Kidney (tissue), 14 donors: Measurements from ENCODE around the gene VPS9D1. TPM values are rescaled to one million over a fixed set of nuclear protein-coding genes. Genes with fewer than 3 reads are reported as not detected.

Experiments
- DNase-seq, 5 donors: peaks; one replicate each; pipeline ENCODE4 v3.0.0-alpha.2; 2013 to 2020
- FAIRE-seq: peaks from 2 replicates; lab custom pipeline; 2012; peaks lifted over from hg19 to GRCh38; lab: Jason Lieb, UNC
- H3K27ac ChIP-seq, 2 donors: one replicate each; pipeline ENCODE4 v1.7.0; 2013; ENCODE audit warnings: low read depth in 2 of 2, low read length in 2 of 2, inconsistent platforms in 1 of 2
- H3K27me3 ChIP-seq: one replicate; pipeline ENCODE4 v1.7.1; 2013; ENCODE audit warnings: low read length, inconsistent platforms; ENCODE audit not compliant: control insufficient read depth, insufficient read depth
- H3K36me3 ChIP-seq, 3 donors: one replicate each; pipeline versions ENCODE4 v1.7.0 to v1.7.1; 2013; ENCODE audit warnings: low read length in 3 of 3, control low read depth in 1 of 3, inconsistent platforms in 1 of 3; ENCODE audit not compliant: insufficient read depth in 3 of 3, control insufficient read depth in 2 of 3
- H3K4me1 ChIP-seq, 3 donors: one replicate each; pipeline versions ENCODE4 v1.7.0 to v1.7.1; 2013; ENCODE audit warnings: low read length in 3 of 3, inconsistent platforms in 1 of 3, low read depth in 1 of 3; ENCODE audit not compliant: control insufficient read depth in 2 of 3, insufficient read depth in 2 of 3
- H3K4me3 ChIP-seq, 3 donors: one replicate each; pipeline versions ENCODE4 v1.7.0 to v1.8.1; 2013; ENCODE audit warnings: low read length in 3 of 3, control low read depth in 1 of 3, inconsistent platforms in 1 of 3
- H3K9ac ChIP-seq, 3 donors: one replicate each; pipeline versions ENCODE4 v1.7.0 to v1.7.1; 2013; ENCODE audit warnings: low read length in 3 of 3, control low read depth in 1 of 3, inconsistent platforms in 1 of 3
- H3K9me3 ChIP-seq, 3 donors: one replicate each; pipeline versions ENCODE4 v1.7.0 to v1.7.1; 2013; ENCODE audit warnings: low read length in 3 of 3, control low read depth in 1 of 3, inconsistent platforms in 1 of 3; ENCODE audit not compliant: control insufficient read depth in 2 of 3, insufficient read depth in 1 of 3
- CTCF ChIP-seq: IDR thresholded peaks from 3 replicates; pipeline ENCODE4 v1.5.1; 2012; ENCODE audit warnings: mild to moderate bottlenecking, moderate library complexity, borderline replicate concordance; ENCODE audit not compliant: insufficient read depth; ENCODE audit errors: extremely low read depth
- intact Hi-C: fragments of 100-400 bp; cut with DNase I; formaldehyde crosslinking; loops from one replicate; pipeline ENCODE4 v1.11.1; 2022
- polyA plus RNA-seq: library from polyadenylated mRNA; stranded (reverse); fragments of 350-450 nt; fragmentation: Illumina TruSeq; extraction: RNeasy Lipid Tissue Mini Kit (QIAGEN cat#74804); gene quantifications from one replicate; pipeline ENCODE4 v1.2.3, GENCODE V29; 2014; ENCODE audit warnings: low read depth, low replicate concordance; ENCODE audit not compliant: insufficient read depth
- total RNA-seq: library from RNA; stranded (reverse); fragmentation: NEBNext Ultra II Directional; extraction: Animal tissue kit (Norgen Biotek cat#: 25700); gene quantifications from one replicate; pipeline ENCODE4 v1.2.1, GENCODE V29; 2021
- donor health status: control.
- donor health status: control.
- donor health status: control.
- donor health status: control.
- donor health status: control.
- donor health status: DM: yes; HTN: yes; CAD: no.
- donor health status: Normal renal cell carcinoma (clear cell type).

The VPS9D1 gene
- total and polyA plus RNA-seq, 2 donors from 2014 or later, result 18.3 to 24.4 TPM

GRCh38 chr16:89704281-89704680, 16.4 kb downstream of the VPS9D1 start:
- Histone ChIP-seq H3K27ac (no peak overlapping the region), H3K4me1 (peaks cover 0 to 14% (median 5%) of the 10 kb centered on the region in 3 donors), H3K27me3 (no peaks in the 10 kb centered on the region), H3K9ac (no peak overlapping the region), H3K36me3 (no peaks in the 10 kb centered on the region), H3K4me3 (no peak overlapping the region), H3K9me3 (no peaks in the 10 kb centered on the region)
- TF ChIP-seq CTCF, result no peak
- FAIRE-seq, result no peak
- peak in 1 of 5 donors; percentile 55 for DNase-seq
- intact Hi-C loops, result loop anchor here (10.0 kb wide), 1 partner anchor 161 kb away; no protein-coding TSS in a partner anchor

- TF ChIP-seq CTCF, result peak; percentile 12
- Histone ChIP-seq H3K27ac (peak within 1 kb of the TSS; percentile 95 to 97), H3K9me3 (no peaks in the 10 kb centered on the region), H3K27me3 (no peaks in the 10 kb centered on the region), H3K36me3 (no peaks in the 10 kb centered on the region), H3K9ac (peak within 1 kb of the TSS in 2 of 3 donors; percentile 71 to 93), H3K4me1 (peaks cover 0 to 14% (median 5%) of the 10 kb centered on the region in 3 donors), H3K4me3 (peak within 1 kb of the TSS in 2 of 3 donors; percentile 68 to 80)
- FAIRE-seq, result no peak
- peak; percentile 97 to 98 (median 97) for DNase-seq
- intact Hi-C loops, result loop anchor here (10.0 kb wide), 1 partner anchor 163 kb away; no protein-coding TSS in a partner anchor
Observed at GRCh38 chr16:89701425-89702406, 19.0 kb downstream of the VPS9D1 start, which contains the start of gene SPATA2L. TSS of gene SPATA2L (minus strand) at chr16:89701705. CDS start at chr16:89701232, 473 bp downstream.

DNA sequence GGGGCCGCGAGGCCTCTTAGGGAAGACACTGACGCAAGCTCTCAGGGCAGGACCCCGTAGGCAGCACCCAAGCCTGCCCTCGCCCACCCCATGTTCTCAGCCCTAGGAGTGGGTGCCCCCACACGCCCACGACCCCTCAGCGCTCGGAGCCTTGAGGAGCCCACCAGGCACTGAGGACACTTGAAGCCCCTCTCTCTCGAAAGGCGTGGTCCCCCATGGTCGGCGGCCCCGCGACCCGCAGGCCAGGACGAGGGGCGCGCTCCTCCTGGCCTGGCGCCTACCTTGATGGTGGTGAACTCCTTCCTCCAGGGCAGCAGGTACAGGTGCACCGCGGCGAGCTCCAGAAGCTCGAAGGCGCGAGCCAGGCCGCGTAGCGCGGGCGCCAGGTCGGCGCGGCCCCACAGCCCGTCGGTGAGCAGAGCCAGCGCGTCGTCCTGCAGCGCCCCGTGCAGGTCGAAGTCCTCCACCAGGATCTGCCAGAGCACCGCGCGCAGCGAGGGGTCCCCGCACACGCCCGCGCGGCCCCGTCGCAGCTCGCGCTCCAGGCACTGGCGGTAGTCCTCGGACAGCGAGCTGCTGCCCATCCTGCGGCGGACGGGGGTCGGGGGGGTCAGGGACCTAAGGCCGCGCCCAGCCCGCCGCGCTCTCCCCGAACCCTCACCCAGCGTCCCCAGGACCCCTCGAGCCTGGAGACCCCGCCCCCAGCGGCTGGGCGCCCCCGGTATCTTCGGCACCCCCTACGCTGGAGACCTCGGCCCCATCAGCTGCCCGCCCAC, 19.9 kb downstream of the VPS9D1 start:
- FAIRE-seq, result no peak

More for the DNA sequence above, 19.9 kb downstream of the VPS9D1 start:
- DNase-seq, result peak in 4 of 5 donors; percentile 68 to 90 (median 75)
- Histone ChIP-seq H3K4me1 (peaks cover 0 to 14% (median 5%) of the 10 kb centered on the region in 3 donors), H3K27ac (peak overlapping the region; percentile 95 to 97), H3K27me3 (no peaks in the 10 kb centered on the region), H3K9ac (peak overlapping the region in 2 of 3 donors; percentile 71 to 93), H3K9me3 (no peaks in the 10 kb centered on the region), H3K4me3 (peak overlapping the region in 2 of 3 donors; percentile 68 to 80), H3K36me3 (no peaks in the 10 kb centered on the region)
- intact Hi-C loops, result loop anchor here (10.0 kb wide), 1 partner anchor 164 kb away; no protein-coding TSS in a partner anchor
- peak; percentile 22 for TF ChIP-seq CTCF
